ENCODE measurements around the gene SNX18. TPM values are rescaled to one million over a fixed set of nuclear protein-coding genes. Genes with fewer than 3 reads are reported as not detected.

The SNX18 gene
- total RNA-seq, 4 donors from 2014 or later: 26.3 to 36.3 (median 30.6) TPM

GRCh38 chr5:54518818-54519508 lies 1.4 kb downstream of the SNX18 start:
- TF ChIP-seq CTCF (IDR thresholded peaks at IDR 0.05) (no peak), POLR2A (IDR thresholded peaks at IDR 0.05) (no peak)
- DNase-seq: no peak
- Histone ChIP-seq H3K27ac (peak overlapping the region; percentile 88 to 96 (median 92)), H3K9me3 (no peaks in the 10 kb centered on the region), H3K4me1 (peaks cover 27 to 69% (median 40%) of the 10 kb centered on the region in 3 donors), H3K27me3 (no peaks in the 10 kb centered on the region), H3K36me3 (peaks cover 0 to 11% (median 0%) of the 10 kb centered on the region in 3 donors), H3K4me3 (peak overlapping the region; percentile 75 to 99 (median 90))
- intact Hi-C loops (cut with DNase I): loop anchor here (5.0 to 10.0 kb wide), 3 partner anchors 323 to 626 kb away; no protein-coding TSS in a partner anchor
- WGBS, 2 donors: 80 to 91% methylated on average over 1 to 30 of the region's 50 CpGs

DNA sequence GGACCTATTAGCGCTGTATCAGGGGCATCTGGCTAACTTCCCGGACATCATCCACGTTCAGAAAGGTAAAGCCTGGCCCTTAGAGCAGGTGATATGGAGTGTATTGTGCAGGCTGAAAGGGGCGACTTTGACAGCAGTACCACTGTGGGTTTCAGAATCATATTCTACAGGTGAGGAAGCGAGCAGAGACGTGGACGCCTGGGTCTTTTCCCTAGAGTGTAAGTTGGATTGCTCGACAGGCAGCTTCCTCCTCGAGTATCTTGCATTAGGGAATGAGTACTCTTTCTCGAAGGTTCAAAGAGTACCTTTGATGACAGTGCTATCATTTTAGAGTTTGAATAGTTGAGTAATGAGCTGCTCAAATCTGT lies 1.9 kb downstream of the SNX18 start:
- Histone ChIP-seq H3K27ac (peak overlapping the region; percentile 88 to 96 (median 92)), H3K4me1 (peaks cover 33 to 74% (median 43%) of the 10 kb centered on the region in 3 donors), H3K36me3 (peaks cover 0 to 11% (median 0%) of the 10 kb centered on the region in 3 donors), H3K9me3 (no peaks in the 10 kb centered on the region), H3K4me3 (peak overlapping the region; percentile 75 to 99 (median 90)), H3K27me3 (no peaks in the 10 kb centered on the region)
- intact Hi-C loops (cut with DNase I): loop anchor here (5.0 to 10.0 kb wide), 3 partner anchors 323 to 625 kb away; no protein-coding TSS in a partner anchor
- no peak for DNase-seq
- WGBS, 2 donors: 25 to 49% methylated on average over 7 of the region's 10 CpGs
- TF ChIP-seq POLR2A (IDR thresholded peaks at IDR 0.05): no peak
- TF ChIP-seq CTCF (IDR thresholded peaks at IDR 0.05): no peak

DNA sequence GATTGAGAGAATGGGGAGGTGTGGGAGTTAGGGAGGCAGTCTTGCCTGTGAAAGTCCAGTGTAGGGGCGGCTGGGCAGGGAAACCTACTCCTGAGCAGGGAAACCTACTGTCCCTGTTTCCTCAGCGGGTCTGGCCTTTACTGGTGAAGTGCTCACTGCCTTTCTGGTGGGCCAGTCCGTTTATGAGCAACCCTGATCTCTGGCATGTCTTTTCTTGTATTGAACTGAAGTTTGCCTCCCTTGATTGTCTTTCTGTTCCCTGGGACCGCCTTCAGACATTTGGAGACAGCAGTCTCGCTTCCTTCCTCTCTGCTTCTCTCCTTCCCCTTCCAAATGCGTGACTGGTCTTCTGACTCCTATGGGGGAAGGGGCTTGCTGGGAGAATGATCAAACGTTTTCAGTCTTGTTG lies 2.9 kb downstream of the SNX18 start:
- peak overlapping the region; percentile 88 to 96 (median 92) for H3K27ac ChIP-seq
- DNase-seq: no peak
- intact Hi-C loops (cut with DNase I): no loop called here
- H3K4me3 ChIP-seq: peak overlapping the region; percentile 75 to 99 (median 90)
- no peaks in the 10 kb centered on the region for H3K27me3 ChIP-seq
- H3K4me1 ChIP-seq: peaks cover 38 to 84% (median 44%) of the 10 kb centered on the region in 3 donors
- TF ChIP-seq CTCF (IDR thresholded peaks at IDR 0.05) (no peak), POLR2A (IDR thresholded peaks at IDR 0.05) (peak in 1 of 4 donors; percentile 44)
- H3K9me3 ChIP-seq: no peaks in the 10 kb centered on the region
- 4 to 7% methylated on average over 7 of the region's 7 CpGs for WGBS, 2 donors
- peaks cover 0 to 11% (median 0%) of the 10 kb centered on the region in 3 donors for H3K36me3 ChIP-seq

GRCh38 chr5:54520940-54521339 lies 3.4 kb downstream of the SNX18 start:
- Histone ChIP-seq H3K4me1 (peaks cover 38 to 88% (median 49%) of the 10 kb centered on the region in 3 donors), H3K36me3 (peaks cover 0 to 11% (median 0%) of the 10 kb centered on the region in 3 donors), H3K9me3 (no peaks in the 10 kb centered on the region), H3K4me3 (peak overlapping the region; percentile 75 to 99 (median 90)), H3K27ac (peak overlapping the region; percentile 88 to 96 (median 92)), H3K27me3 (no peaks in the 10 kb centered on the region)
- intact Hi-C loops (cut with DNase I): no loop called here
- no peak for TF ChIP-seq POLR2A (IDR thresholded peaks at IDR 0.05)
- no peak for TF ChIP-seq CTCF (IDR thresholded peaks at IDR 0.05)
- DNase-seq: no peak
- 43 to 54% methylated on average over 2 of the region's 2 CpGs for WGBS, 2 donors

- no peak for DNase-seq
- no peaks in the 10 kb centered on the region for H3K27me3 ChIP-seq
- peak overlapping the region in 3 of 4 donors; percentile 46 to 96 (median 88) for H3K27ac ChIP-seq
- intact Hi-C loops (cut with DNase I): no loop called here
- no peaks in the 10 kb centered on the region for H3K9me3 ChIP-seq
- peaks cover 0 to 11% (median 0%) of the 10 kb centered on the region in 3 donors for H3K36me3 ChIP-seq
- WGBS, 2 donors: 80 to 81% methylated on average over 5 of the region's 5 CpGs
- peaks cover 38 to 88% (median 49%) of the 10 kb centered on the region in 3 donors for H3K4me1 ChIP-seq
- no peak for TF ChIP-seq POLR2A (IDR thresholded peaks at IDR 0.05)
- no peak for TF ChIP-seq CTCF (IDR thresholded peaks at IDR 0.05)
- peak overlapping the region in 3 of 4 donors; percentile 75 to 99 (median 84) for H3K4me3 ChIP-seq
These were observed 4.4 kb downstream of the SNX18 start for GRCh38 chr5:54521856-54522479.

Measured in esophagus squamous epithelium (tissue), 5 donors.